ENCODE data around the gene CRTC1.

DNA sequence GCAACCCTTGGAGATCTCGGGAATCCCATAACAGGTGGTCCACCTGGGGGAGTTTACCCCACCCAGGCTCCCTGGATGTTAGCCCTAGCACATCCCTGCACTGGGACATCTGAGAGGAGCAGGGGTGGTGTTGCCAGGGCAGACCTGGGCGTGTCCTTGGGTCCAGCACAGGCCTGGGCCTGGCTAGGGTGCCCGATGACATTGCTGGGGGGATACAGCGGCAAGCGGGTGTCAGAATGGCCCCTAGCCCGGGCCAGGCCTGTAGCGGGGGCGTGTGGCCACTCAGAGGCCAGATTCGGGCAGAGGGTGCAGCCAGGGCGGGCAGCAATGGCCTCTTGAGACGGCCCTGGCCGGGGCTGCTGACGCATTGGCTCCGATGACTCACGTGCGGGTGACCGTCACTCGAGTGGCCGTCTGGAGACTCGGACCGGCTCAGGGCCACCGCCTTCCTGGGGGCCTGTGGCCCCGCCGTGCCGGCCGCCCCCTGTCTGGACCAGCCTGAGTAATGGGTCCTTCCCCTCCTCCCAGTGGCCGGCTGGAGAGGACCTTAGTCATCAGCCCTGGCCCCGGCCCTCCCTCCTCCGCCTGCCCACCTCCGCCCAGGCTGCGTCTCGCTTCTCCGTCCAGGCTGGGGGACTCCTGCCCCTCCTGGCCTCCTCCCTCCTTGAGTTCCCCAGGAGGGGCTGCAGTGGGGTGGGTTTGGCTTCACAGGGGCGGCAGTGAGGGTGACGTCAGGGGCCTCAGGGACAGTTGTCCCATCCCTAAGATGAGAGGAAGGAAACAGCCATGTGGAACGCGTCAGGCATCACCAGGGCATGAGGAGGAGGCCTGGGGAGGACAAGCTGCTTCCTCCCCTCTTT, 23.2 kb upstream of the CRTC1 start:
- TF ChIP-seq, protein P1, sequence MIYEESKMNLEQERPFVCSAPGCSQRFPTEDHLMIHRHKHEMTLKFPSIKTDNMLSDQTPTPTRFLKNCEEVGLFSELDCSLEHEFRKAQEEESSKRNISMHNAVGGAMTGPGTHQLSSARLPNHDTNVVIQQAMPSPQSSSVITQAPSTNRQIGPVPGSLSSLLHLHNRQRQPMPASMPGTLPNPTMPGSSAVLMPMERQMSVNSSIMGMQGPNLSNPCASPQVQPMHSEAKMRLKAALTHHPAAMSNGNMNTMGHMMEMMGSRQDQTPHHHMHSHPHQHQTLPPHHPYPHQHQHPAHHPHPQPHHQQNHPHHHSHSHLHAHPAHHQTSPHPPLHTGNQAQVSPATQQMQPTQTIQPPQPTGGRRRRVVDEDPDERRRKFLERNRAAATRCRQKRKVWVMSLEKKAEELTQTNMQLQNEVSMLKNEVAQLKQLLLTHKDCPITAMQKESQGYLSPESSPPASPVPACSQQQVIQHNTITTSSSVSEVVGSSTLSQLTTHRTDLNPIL (CRISPR knock-in tag; IDR thresholded peaks at IDR 0.05; ENCODE audit: low read depth), result no peak
- no peak for TF ChIP-seq ZFP30 (CRISPR knock-in tag; IDR thresholded peaks at IDR 0.05)
- no peak for TF ChIP-seq ARNTL (CRISPR knock-in tag; IDR thresholded peaks at IDR 0.05; ENCODE audit: borderline replicate concordance, low read depth)
- TF ChIP-seq, protein P2, sequence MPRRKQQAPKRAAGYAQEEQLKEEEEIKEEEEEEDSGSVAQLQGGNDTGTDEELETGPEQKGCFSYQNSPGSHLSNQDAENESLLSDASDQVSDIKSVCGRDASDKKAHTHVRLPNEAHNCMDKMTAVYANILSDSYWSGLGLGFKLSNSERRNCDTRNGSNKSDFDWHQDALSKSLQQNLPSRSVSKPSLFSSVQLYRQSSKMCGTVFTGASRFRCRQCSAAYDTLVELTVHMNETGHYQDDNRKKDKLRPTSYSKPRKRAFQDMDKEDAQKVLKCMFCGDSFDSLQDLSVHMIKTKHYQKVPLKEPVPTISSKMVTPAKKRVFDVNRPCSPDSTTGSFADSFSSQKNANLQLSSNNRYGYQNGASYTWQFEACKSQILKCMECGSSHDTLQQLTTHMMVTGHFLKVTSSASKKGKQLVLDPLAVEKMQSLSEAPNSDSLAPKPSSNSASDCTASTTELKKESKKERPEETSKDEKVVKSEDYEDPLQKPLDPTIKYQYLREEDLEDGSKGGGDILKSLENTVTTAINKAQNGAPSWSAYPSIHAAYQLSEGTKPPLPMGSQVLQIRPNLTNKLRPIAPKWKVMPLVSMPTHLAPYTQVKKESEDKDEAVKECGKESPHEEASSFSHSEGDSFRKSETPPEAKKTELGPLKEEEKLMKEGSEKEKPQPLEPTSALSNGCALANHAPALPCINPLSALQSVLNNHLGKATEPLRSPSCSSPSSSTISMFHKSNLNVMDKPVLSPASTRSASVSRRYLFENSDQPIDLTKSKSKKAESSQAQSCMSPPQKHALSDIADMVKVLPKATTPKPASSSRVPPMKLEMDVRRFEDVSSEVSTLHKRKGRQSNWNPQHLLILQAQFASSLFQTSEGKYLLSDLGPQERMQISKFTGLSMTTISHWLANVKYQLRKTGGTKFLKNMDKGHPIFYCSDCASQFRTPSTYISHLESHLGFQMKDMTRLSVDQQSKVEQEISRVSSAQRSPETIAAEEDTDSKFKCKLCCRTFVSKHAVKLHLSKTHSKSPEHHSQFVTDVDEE (CRISPR knock-in tag; IDR thresholded peaks at IDR 0.05), result no peak
- TF ChIP-seq, protein P3, sequence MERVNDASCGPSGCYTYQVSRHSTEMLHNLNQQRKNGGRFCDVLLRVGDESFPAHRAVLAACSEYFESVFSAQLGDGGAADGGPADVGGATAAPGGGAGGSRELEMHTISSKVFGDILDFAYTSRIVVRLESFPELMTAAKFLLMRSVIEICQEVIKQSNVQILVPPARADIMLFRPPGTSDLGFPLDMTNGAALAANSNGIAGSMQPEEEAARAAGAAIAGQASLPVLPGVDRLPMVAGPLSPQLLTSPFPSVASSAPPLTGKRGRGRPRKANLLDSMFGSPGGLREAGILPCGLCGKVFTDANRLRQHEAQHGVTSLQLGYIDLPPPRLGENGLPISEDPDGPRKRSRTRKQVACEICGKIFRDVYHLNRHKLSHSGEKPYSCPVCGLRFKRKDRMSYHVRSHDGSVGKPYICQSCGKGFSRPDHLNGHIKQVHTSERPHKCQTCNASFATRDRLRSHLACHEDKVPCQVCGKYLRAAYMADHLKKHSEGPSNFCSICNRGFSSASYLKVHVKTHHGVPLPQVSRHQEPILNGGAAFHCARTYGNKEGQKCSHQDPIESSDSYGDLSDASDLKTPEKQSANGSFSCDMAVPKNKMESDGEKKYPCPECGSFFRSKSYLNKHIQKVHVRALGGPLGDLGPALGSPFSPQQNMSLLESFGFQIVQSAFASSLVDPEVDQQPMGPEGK (CRISPR knock-in tag; IDR thresholded peaks at IDR 0.05; ENCODE audit: borderline replicate concordance), result 0 out of 2 replicates have a peak, but pooled peaks have one; percentile 11
- TF ChIP-seq GLIS3 (CRISPR knock-in tag; IDR thresholded peaks at IDR 0.05), result no peak
- TF ChIP-seq SNAI2 (CRISPR knock-in tag; IDR thresholded peaks at IDR 0.05), result no peak
- TF ChIP-seq ZC3H10 (CRISPR knock-in tag; IDR thresholded peaks at IDR 0.05), result no peak
- TF ChIP-seq, protein P4, sequence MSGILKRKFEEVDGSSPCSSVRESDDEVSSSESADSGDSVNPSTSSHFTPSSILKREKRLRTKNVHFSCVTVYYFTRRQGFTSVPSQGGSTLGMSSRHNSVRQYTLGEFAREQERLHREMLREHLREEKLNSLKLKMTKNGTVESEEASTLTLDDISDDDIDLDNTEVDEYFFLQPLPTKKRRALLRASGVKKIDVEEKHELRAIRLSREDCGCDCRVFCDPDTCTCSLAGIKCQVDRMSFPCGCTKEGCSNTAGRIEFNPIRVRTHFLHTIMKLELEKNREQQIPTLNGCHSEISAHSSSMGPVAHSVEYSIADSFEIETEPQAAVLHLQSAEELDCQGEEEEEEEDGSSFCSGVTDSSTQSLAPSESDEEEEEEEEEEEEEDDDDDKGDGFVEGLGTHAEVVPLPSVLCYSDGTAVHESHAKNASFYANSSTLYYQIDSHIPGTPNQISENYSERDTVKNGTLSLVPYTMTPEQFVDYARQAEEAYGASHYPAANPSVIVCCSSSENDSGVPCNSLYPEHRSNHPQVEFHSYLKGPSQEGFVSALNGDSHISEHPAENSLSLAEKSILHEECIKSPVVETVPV (CRISPR knock-in tag; IDR thresholded peaks at IDR 0.05), result no peak
- TF ChIP-seq ZNF70 (CRISPR knock-in tag; IDR thresholded peaks at IDR 0.05), result no peak
- no peak for TF ChIP-seq ESRRG (CRISPR knock-in tag; IDR thresholded peaks at IDR 0.05)

Measured in SK-N-SH treated with all-trans-retinoic acid at 6 μM for 48 hours (cell line).